Testis (tissue), 2 donors: ENCODE results near the gene CACNA1C.
"Not testable (repeated sequence)": the region's sequence is repeated elsewhere in the genome, so short reads cannot be mapped to it uniquely, and the experiment has no call there.

Experiments used
- CTCF ChIP-seq, 3 experiments: fragments of 450-650 bp in 2 of 3; fragments of 200-600 bp in 1 of 3; sonication (generic) in 1 of 3; IDR thresholded peaks; one replicate each; pipeline ENCODE4 v1.5.1; 2016 to 2019; ENCODE audit warnings: antibody characterized with exemption in 3 of 3, mild to moderate bottlenecking in 2 of 3, moderate library complexity in 1 of 3
- POLR2A ChIP-seq: fragments of 450-650 bp; IDR thresholded peaks from one replicate; pipeline ENCODE4 v1.6.1; 2017; ENCODE audit warnings: antibody characterized with exemption, mild to moderate bottlenecking, moderate library complexity

- not testable (repeated sequence) for TF ChIP-seq CTCF (IDR thresholded peaks at IDR 0.05); POLR2A
Observed at GRCh38 chr12:2684026-2684325, 631.2 kb downstream of the CACNA1C start.
